PC-9 (cell line): ENCODE measurements around the gene DFFB. TPM values are rescaled to one million over a fixed set of nuclear protein-coding genes. Genes with fewer than 3 reads are reported as not detected.

Experiments used
- BruUV-seq: library from RNA; stranded (reverse); fragments of 400-500 nt; replicated peaks from 2 replicates; lab custom pipeline; 2021; lab: Mats Ljungman, UMichigan
- CTCF ChIA-PET: fragments of 300-600 bp; sonication (Branson Sonifier 250); formaldehyde crosslinking; loops from one replicate; lab custom pipeline; 2022; ENCODE audit warnings: antibody characterized with exemption; lab: Charles Lee
- POLR2A ChIA-PET: fragments of 300-600 bp; sonication (Branson Sonifier 250); formaldehyde crosslinking; loops from one replicate; lab custom pipeline; 2022; ENCODE audit warnings: antibody characterized with exemption; ENCODE audit not compliant: unreplicated experiment; lab: Charles Lee
- DNase-seq, 2 experiments: peaks; one replicate each; pipeline versions ENCODE4 v3.0.0 to v3.0.0-alpha.2; 2015 to 2022; ENCODE audit warnings: mixed read lengths in 1 of 2
- H2AFZ ChIP-seq: fragments of 200-600 bp; sonication (generic); 2 replicates; pipeline ENCODE4 v1.8.1; 2017; ENCODE audit warnings: antibody characterized with exemption
- H3F3A ChIP-seq: fragments of 200-600 bp; sonication (generic); 2 replicates; pipeline ENCODE4 v1.8.1; 2017; ENCODE audit warnings: antibody characterized with exemption, mild to moderate bottlenecking, low read depth; ENCODE audit not compliant: insufficient read depth
- H3K27ac ChIP-seq: fragments of 200-600 bp; sonication (generic); 2 replicates; pipeline ENCODE4 v1.6.1; 2016; ENCODE audit warnings: mixed run types
- H3K27me3 ChIP-seq: fragments of 200-600 bp; sonication (generic); 2 replicates; pipeline ENCODE4 v1.6.1; 2016; ENCODE audit warnings: low read depth, mixed run types; ENCODE audit not compliant: insufficient read depth
- H3K36me3 ChIP-seq: fragments of 200-600 bp; sonication (generic); 2 replicates; pipeline ENCODE4 v1.6.1; 2016; ENCODE audit warnings: low read depth, mixed run types
- H3K4me1 ChIP-seq: fragments of 200-600 bp; sonication (generic); replicated peaks from 2 replicates; pipeline ENCODE4 v1.6.1; 2016; ENCODE audit warnings: mixed run types; ENCODE audit not compliant: insufficient read depth
- H3K4me2 ChIP-seq: fragments of 200-600 bp; sonication (generic); 2 replicates; pipeline ENCODE4 v1.6.1; 2017; ENCODE audit warnings: mixed run types
- H3K4me3 ChIP-seq: fragments of 200-600 bp; sonication (generic); 2 replicates; pipeline ENCODE4 v1.6.1; 2016; ENCODE audit warnings: mixed run types
- H3K79me2 ChIP-seq: fragments of 200-600 bp; sonication (generic); 2 replicates; pipeline ENCODE4 v1.6.1; 2017; ENCODE audit warnings: low read depth, mixed run types
- H3K9me2 ChIP-seq: fragments of 200-600 bp; sonication (generic); 2 replicates; pipeline ENCODE4 v1.8.1; 2017; ENCODE audit warnings: mild to moderate bottlenecking; ENCODE audit not compliant: insufficient read depth
- H3K9me3 ChIP-seq: fragments of 200-600 bp; sonication (generic); 2 replicates; pipeline ENCODE4 v1.8.1; 2016; ENCODE audit warnings: low read depth; ENCODE audit not compliant: insufficient read depth
- H4K20me1 ChIP-seq: fragments of 200-600 bp; sonication (generic); 2 replicates; pipeline ENCODE4 v1.8.1; 2017; ENCODE audit not compliant: insufficient read depth
- CTCF ChIP-seq: fragments of 200-600 bp; sonication (generic); conservative IDR thresholded peaks from 2 replicates; pipeline ENCODE4 v1.6.1; 2017; ENCODE audit warnings: mixed run types, antibody characterized with exemption, mild to moderate bottlenecking, moderate library complexity
- EZH2 ChIP-seq: fragments of 200-600 bp; sonication (generic); IDR thresholded peaks from 2 replicates; pipeline ENCODE4 v1.8.0; 2017; ENCODE audit warnings: antibody characterized with exemption, low read depth
- intact Hi-C: fragments of 100-400 bp; cut with micrococcal nuclease; formaldehyde crosslinking; loops from one replicate; pipeline ENCODE4 v1.10.0; 2022; ENCODE audit not compliant: unreplicated experiment
- total RNA-seq: library from RNA; stranded (reverse); gene quantifications from 2 replicates; pipeline ENCODE4 v1.2.3, GENCODE V29; 2021

Gene DFFB
- total RNA-seq, 1 experiment from 2014 or later: 4.7 TPM

GRCh38 chr1:3912809-3913685 is 55.8 kb downstream of the DFFB start:
- Histone ChIP-seq H3K4me3 (no peak overlapping the region), H3K4me1 (no peaks in the 10 kb centered on the region), H2AFZ (no peak overlapping the region), H3K4me2 (no peak overlapping the region), H4K20me1 (peaks cover 7% of the 10 kb centered on the region; the same call in 1 of the 2 replicates), H3K79me2 (no peaks in the 10 kb centered on the region), H3K27ac (no peak overlapping the region), H3K9me3 (no peaks in the 10 kb centered on the region), H3K36me3 (no peaks in the 10 kb centered on the region), H3K9me2 (no peaks in the 10 kb centered on the region), H3F3A (no peaks in the 10 kb centered on the region), H3K27me3 (no peaks in the 10 kb centered on the region)
- ChIA-PET CTCF (no interaction called here), POLR2A (no interaction called here)
- intact Hi-C loops: no loop called here
- TF ChIP-seq EZH2 (no peak), CTCF (no peak)
- no peak for DNase-seq
- BruUV-seq: no TSS peak

- no TSS peak for BruUV-seq
- CTCF ChIA-PET: no interaction called here
- 0 out of 2 replicates have a peak, but pooled peaks cover 8% of the 10 kb centered on the region for H3K27me3 ChIP-seq
Measured at GRCh38 chr1:3914331-3914851, 57.1 kb downstream of the DFFB start.

GRCh38 chr1:3914911-3915310 is 57.6 kb downstream of the DFFB start:
- no peak overlapping the region for H3K4me3 ChIP-seq
- H3K27ac ChIP-seq: no peak overlapping the region
- no peaks in the 10 kb centered on the region for H4K20me1 ChIP-seq
- intact Hi-C loops: no loop called here
- no peaks in the 10 kb centered on the region for H3F3A ChIP-seq
- no peaks in the 10 kb centered on the region for H3K36me3 ChIP-seq
- H3K27me3 ChIP-seq: 0 out of 2 replicates have a peak, but pooled peaks cover 12% of the 10 kb centered on the region
- H3K4me2 ChIP-seq: no peak overlapping the region
- ChIA-PET CTCF (no interaction called here), POLR2A (no interaction called here)
- TF ChIP-seq EZH2: no peak
- TF ChIP-seq CTCF: no peak
- H3K4me1 ChIP-seq: no peaks in the 10 kb centered on the region
- no peaks in the 10 kb centered on the region for H3K79me2 ChIP-seq
- no TSS peak for BruUV-seq
- H3K9me2 ChIP-seq: no peaks in the 10 kb centered on the region
- no peaks in the 10 kb centered on the region for H3K9me3 ChIP-seq
- DNase-seq: no peak
- no peak overlapping the region for H2AFZ ChIP-seq

More at GRCh38 chr1:3914331-3914851, 57.1 kb downstream of the DFFB start:
- POLR2A ChIA-PET: no interaction called here
- DNase-seq: no peak
- H3K4me1 ChIP-seq: no peaks in the 10 kb centered on the region
- TF ChIP-seq CTCF: no peak
- TF ChIP-seq EZH2: no peak
- no peaks in the 10 kb centered on the region for H3K9me2 ChIP-seq
- 0 out of 2 replicates have a peak, but pooled peaks cover 3% of the 10 kb centered on the region for H4K20me1 ChIP-seq
- H3K9me3 ChIP-seq: no peaks in the 10 kb centered on the region
- H3K4me3 ChIP-seq: no peak overlapping the region
- no peak overlapping the region for H2AFZ ChIP-seq
- no peaks in the 10 kb centered on the region for H3K36me3 ChIP-seq
- no peak overlapping the region for H3K4me2 ChIP-seq
- no peaks in the 10 kb centered on the region for H3F3A ChIP-seq
- no peaks in the 10 kb centered on the region for H3K79me2 ChIP-seq
- H3K27ac ChIP-seq: no peak overlapping the region
- intact Hi-C loops: no loop called here
